ENCODE results near the gene LRRFIP1. TPM values are rescaled to one million over a fixed set of nuclear protein-coding genes. Genes with fewer than 3 reads are reported as not detected.

LRRFIP1 gene
- total and polyA plus RNA-seq, 4 experiments from 2014 or later = 88.0 to 198 (median 117) TPM

DNA sequence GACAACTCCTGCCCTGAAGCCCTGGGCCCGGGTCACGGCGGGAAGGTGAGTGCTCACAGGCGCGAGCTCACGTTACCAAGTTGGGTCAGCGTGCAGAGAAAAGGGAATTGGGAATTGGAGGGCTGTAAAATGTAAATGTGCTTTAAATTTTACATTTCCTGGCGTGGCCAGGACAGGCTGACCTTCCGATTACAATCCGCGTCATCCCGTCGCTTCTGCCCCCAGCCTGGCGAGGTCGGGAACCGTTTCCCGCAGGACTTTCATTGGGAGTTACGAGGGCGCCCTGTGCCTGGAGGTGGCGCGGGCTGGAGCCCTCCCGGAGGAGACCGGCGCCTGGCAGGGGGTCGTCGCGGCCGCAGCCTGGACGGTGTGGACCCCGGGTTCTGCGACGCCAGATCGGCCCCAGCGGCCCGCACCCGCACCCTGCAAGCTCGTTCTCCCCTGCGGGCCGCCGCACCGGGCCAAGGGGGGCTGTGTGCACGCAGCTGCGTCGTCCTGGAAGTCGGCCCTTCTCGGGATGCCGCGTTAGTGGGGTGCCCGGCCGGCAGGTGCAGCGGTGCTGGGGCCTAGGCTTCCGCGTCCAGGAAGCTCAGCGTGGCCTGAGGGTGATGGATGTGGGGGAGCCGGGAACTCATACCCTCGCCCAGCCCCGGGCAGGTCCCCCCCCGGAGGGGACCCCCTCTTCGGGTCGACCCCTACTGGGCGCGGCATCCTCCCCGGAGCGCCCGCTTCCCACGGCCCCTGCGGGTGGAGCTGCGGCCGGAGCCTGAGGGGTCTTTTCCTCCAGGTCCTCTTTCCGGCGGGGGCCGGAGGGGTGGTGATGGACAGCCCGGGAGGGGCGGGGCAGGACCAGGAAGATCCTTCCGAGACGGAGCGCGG is 63.9 kb downstream of the LRRFIP1 start:
- H3K27ac Mint-ChIP-seq = peak overlapping the region; percentile 99 to 100 (median 100)
- H3K4me1 Mint-ChIP-seq = peaks cover 55 to 81% (median 69%) of the 10 kb centered on the region in 4 donors
- peak overlapping the region; percentile 83 to 91 (median 88) for H3K4me3 Mint-ChIP-seq
- Histone ChIP-seq H3K36me3 (ENCODE audit: insufficient read depth, low read length) (no peaks in the 10 kb centered on the region), H3K4me3 (ENCODE audit: low read length in 2 of 2) (peak overlapping the region; percentile 9 to 87), H3K4me1 (ENCODE audit: insufficient read depth, low read length) (peaks cover 76% of the 10 kb centered on the region), H3K27me3 (ENCODE audit: insufficient read depth, low read length) (no peaks in the 10 kb centered on the region), H3K9me3 (ENCODE audit: control insufficient read depth in 1 of 2, low read length in 2 of 2) (no peaks in the 10 kb centered on the region), H3K27ac (ENCODE audit: low read depth, low read length) (peak overlapping the region; percentile 90)
- ChIA-PET POLR2A (ENCODE audit: partially characterized antibody) (interaction anchor here (0.7 to 13.6 kb wide), 7 partner anchors 10 to 86 kb away, joined by 3 to 607 read pairs (median 4); no protein-coding TSS in a partner anchor), CTCF (ENCODE audit: partially characterized antibody) (interaction anchor here (15.6 to 15.7 kb wide), 2 partner anchors 17 to 53 kb away, joined by 154 to 376 read pairs; no protein-coding TSS in a partner anchor)
- intact Hi-C loops (cut with micrococcal nuclease) = loop anchor here (5.0 kb wide), 3 partner anchors 276 to 596 kb away; partner anchors contain the start of genes PER2, SCLY and UBE2F
- no peak for DNase-seq
- peaks cover 0 to 2% (median 0%) of the 10 kb centered on the region in 8 donors for H3K9me3 Mint-ChIP-seq
- H3K36me3 Mint-ChIP-seq = peaks cover 0 to 13% of the 10 kb centered on the region in 2 donors
- H3K27me3 Mint-ChIP-seq = no peaks in the 10 kb centered on the region

- intact Hi-C loops (cut with micrococcal nuclease) = loop anchor here (1.0 to 5.0 kb wide), 5 partner anchors 8 to 595 kb away; partner anchors contain the start of genes PER2, SCLY and UBE2F
- no peaks in the 10 kb centered on the region for H3K36me3 ChIP-seq (ENCODE audit: insufficient read depth, low read length)
- Mint-ChIP-seq H3K27me3 (no peaks in the 10 kb centered on the region), H3K27ac (peak overlapping the region; percentile 93 to 99 (median 97)), H3K4me3 (peak overlapping the region; percentile 90 to 97 (median 93)), H3K4me1 (peaks cover 55 to 82% (median 69%) of the 10 kb centered on the region in 4 donors), H3K9me3 (peaks cover 0 to 2% (median 0%) of the 10 kb centered on the region in 8 donors), H3K36me3 (peaks cover 0 to 13% of the 10 kb centered on the region in 2 donors)
- POLR2A ChIA-PET (ENCODE audit: partially characterized antibody) = interaction anchor here (0.7 to 13.6 kb wide), 19 partner anchors 9 to 511 kb away, joined by 3 to 607 read pairs (median 5); partner anchors contain the start of genes ILKAP and SCLY
- H3K27me3 ChIP-seq (ENCODE audit: insufficient read depth, low read length) = no peaks in the 10 kb centered on the region
- CTCF ChIA-PET (ENCODE audit: partially characterized antibody) = interaction anchor here (1.9 to 15.7 kb wide), 3 partner anchors 18 to 52 kb away, joined by 4 to 376 read pairs (median 154); no protein-coding TSS in a partner anchor
- DNase-seq = peak; percentile 91 to 94 (median 93)
- peak overlapping the region; percentile 96 for H3K27ac ChIP-seq (ENCODE audit: low read depth, low read length)
- H3K4me1 ChIP-seq (ENCODE audit: insufficient read depth, low read length) = peaks cover 76% of the 10 kb centered on the region
- H3K9me3 ChIP-seq (ENCODE audit: control insufficient read depth in 1 of 2, low read length in 2 of 2) = no peaks in the 10 kb centered on the region
- H3K4me3 ChIP-seq (ENCODE audit: low read length in 2 of 2) = peak overlapping the region; percentile 79 to 89
Observed at GRCh38 chr2:237691908-237692600, 64.7 kb downstream of the LRRFIP1 start.

DNA sequence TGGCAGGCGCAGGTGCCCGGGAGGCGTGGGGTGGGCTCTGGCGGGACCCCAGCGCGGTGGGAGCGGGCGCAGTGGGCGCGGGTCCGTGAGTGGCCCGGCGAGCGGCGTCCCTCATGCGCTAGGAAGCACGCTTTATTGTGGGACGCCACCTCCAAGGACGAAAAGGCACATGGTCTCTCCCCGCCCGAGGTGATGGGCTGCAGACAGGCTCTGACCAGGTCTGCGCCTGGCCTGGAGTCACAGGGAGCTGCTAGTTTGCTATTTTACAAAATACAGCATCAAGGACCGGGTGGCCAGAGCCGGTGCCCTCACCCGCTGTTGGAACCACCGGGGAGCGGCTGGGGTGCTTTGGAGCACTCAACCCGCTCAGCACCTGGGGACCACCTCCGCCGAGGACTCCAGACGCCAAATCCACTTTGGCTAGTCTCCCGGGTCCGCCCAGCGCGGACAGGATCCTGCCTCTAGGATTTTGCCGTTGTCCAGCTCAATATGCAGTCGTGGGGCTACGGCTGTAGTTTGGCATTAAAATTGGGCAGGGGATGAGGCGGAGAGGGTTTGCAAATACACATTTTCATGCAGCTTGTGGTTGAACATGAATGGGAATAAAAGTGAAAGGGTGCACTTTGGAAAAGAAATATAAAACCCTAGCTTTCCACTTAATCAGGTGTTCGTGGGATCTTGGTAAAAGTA is 65.4 kb downstream of the LRRFIP1 start:
- peak overlapping the region; percentile 96 for H3K27ac ChIP-seq (ENCODE audit: low read depth, low read length)
- H3K27me3 Mint-ChIP-seq = no peaks in the 10 kb centered on the region
- no peaks in the 10 kb centered on the region for H3K9me3 ChIP-seq (ENCODE audit: control insufficient read depth in 1 of 2, low read length in 2 of 2)
- peaks cover 0 to 2% (median 0%) of the 10 kb centered on the region in 8 donors for H3K9me3 Mint-ChIP-seq
- H3K36me3 ChIP-seq (ENCODE audit: insufficient read depth, low read length) = no peaks in the 10 kb centered on the region
- H3K4me3 Mint-ChIP-seq = peak overlapping the region; percentile 90 to 97 (median 93)
- peaks cover 76% of the 10 kb centered on the region for H3K4me1 ChIP-seq (ENCODE audit: insufficient read depth, low read length)
- DNase-seq = peak in 4 of 5 donors; percentile 22 to 45 (median 42)
- no peaks in the 10 kb centered on the region for H3K27me3 ChIP-seq (ENCODE audit: insufficient read depth, low read length)
- peaks cover 59 to 82% (median 70%) of the 10 kb centered on the region in 4 donors for H3K4me1 Mint-ChIP-seq
- H3K36me3 Mint-ChIP-seq = peaks cover 0 to 13% of the 10 kb centered on the region in 2 donors
- peak overlapping the region; percentile 93 to 97 (median 96) for H3K27ac Mint-ChIP-seq
- POLR2A ChIA-PET (ENCODE audit: partially characterized antibody) = interaction anchor here (0.7 to 13.6 kb wide), 17 partner anchors 9 to 510 kb away, joined by 3 to 607 read pairs (median 5); partner anchors contain the start of genes ILKAP and SCLY
- peak overlapping the region; percentile 79 to 89 for H3K4me3 ChIP-seq (ENCODE audit: low read length in 2 of 2)
- CTCF ChIA-PET (ENCODE audit: partially characterized antibody) = interaction anchor here (0.8 to 15.7 kb wide), 5 partner anchors 10 to 52 kb away, joined by 3 to 376 read pairs (median 5); no protein-coding TSS in a partner anchor
- intact Hi-C loops (cut with micrococcal nuclease) = loop anchor here (1.0 to 5.0 kb wide), 5 partner anchors 8 to 595 kb away; partner anchors contain the start of genes PER2, SCLY and UBE2F

DNA sequence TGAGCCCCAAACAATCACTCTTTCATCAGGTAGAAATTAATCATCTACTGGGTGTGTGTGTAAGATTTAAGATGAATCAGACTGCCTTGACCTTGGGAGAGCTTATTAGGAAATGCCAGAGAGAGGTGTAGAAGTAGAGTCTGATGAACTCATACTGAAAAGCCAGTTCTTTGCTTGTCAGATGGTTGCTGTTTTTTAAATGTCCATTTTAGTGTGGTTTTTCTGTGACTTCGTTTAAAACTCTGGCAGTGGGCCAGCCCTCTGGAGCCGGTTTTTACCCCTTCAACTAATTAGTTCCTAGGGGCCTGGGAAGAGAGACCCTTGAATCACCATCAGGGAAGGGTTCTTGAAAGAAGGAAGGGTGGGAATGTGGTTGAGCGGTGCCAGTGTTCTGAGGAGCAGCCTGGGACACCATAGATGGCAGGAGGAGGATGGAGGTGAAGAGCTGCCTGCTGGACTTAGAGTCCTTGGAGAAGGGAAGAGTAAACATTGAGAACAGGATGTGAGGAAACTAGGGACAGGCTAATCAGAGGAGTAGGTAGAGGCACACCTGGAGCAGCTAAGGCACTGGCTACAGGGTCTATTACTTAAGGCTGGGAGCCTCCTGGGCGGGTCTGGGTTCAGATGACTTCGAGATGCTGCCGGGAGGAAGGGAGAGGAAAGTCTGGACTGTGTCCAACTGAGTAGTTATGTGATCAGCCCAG is 66.1 kb downstream of the LRRFIP1 start:
- peaks cover 0 to 12% of the 10 kb centered on the region in 2 donors for H3K36me3 Mint-ChIP-seq
- Histone ChIP-seq H3K27ac (ENCODE audit: low read depth, low read length) (peak overlapping the region; percentile 96), H3K4me3 (ENCODE audit: low read length in 2 of 2) (peak overlapping the region; percentile 79 to 89), H3K9me3 (ENCODE audit: control insufficient read depth in 1 of 2, low read length in 2 of 2) (no peaks in the 10 kb centered on the region), H3K36me3 (ENCODE audit: insufficient read depth, low read length) (no peaks in the 10 kb centered on the region), H3K4me1 (ENCODE audit: insufficient read depth, low read length) (peaks cover 76% of the 10 kb centered on the region), H3K27me3 (ENCODE audit: insufficient read depth, low read length) (no peaks in the 10 kb centered on the region)
- POLR2A ChIA-PET (ENCODE audit: partially characterized antibody) = interaction anchor here (0.9 to 13.6 kb wide), 18 partner anchors 10 to 509 kb away, joined by 3 to 607 read pairs (median 5); partner anchors contain the start of genes ILKAP and SCLY
- DNase-seq = peak; percentile 30 to 59 (median 35)
- CTCF ChIA-PET (ENCODE audit: partially characterized antibody) = interaction anchor here (0.8 to 15.7 kb wide), 9 partner anchors 10 to 218 kb away, joined by 3 to 376 read pairs (median 3); no protein-coding TSS in a partner anchor
- intact Hi-C loops (cut with micrococcal nuclease) = loop anchor here (5.0 kb wide), 3 partner anchors 274 to 594 kb away; partner anchors contain the start of genes PER2, SCLY and UBE2F
- peak overlapping the region; percentile 93 to 97 (median 96) for H3K27ac Mint-ChIP-seq
- H3K9me3 Mint-ChIP-seq = peaks cover 0 to 2% (median 0%) of the 10 kb centered on the region in 8 donors
- peaks cover 57 to 82% (median 71%) of the 10 kb centered on the region in 4 donors for H3K4me1 Mint-ChIP-seq
- H3K4me3 Mint-ChIP-seq = peak overlapping the region; percentile 90 to 97 (median 93)
- H3K27me3 Mint-ChIP-seq = no peaks in the 10 kb centered on the region

DNA sequence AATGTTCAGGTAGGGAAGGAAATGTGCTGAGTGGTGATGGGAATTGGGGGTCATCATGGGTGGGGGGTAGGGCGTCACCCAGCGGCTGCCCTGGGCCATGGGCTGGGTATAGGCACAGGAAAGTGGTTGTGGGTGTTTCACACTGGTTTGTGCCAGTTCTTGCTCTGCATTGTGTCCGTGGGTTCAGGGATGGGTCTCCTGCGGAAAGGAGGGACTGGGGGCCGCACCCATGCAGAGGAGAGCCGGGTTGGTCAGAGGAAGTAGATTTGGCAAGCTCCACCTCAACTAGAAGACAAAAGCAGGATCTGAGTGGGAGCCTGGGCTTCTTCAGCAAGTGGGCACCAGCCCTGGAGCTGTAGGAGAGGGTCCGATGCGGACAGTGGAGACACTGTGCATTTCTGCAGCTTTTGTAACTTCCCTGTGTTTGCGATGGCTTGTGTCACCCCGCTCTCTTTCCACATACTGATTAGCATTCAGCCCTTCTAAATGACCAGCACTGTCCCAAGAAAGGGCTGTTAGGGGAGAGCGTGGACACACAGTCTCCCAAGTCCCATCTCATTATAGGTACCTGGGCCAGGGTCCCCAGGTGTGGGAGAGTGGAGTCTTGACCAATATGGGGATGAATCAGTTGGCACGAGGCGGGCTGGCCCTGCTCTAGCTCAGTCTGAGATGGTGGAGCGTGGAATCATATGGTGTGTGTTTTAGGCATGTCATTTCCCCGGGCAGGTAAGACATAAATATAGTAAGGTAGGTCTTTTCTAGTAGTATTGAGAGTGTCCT is 67.2 kb downstream of the LRRFIP1 start:
- H3K9me3 Mint-ChIP-seq = peaks cover 0 to 2% (median 0%) of the 10 kb centered on the region in 8 donors
- H3K36me3 Mint-ChIP-seq = peaks cover 0 to 14% of the 10 kb centered on the region in 2 donors
- peak overlapping the region; percentile 93 to 97 (median 96) for H3K27ac Mint-ChIP-seq
- Histone ChIP-seq H3K36me3 (ENCODE audit: insufficient read depth, low read length) (no peaks in the 10 kb centered on the region), H3K27ac (ENCODE audit: low read depth, low read length) (peak overlapping the region; percentile 96), H3K9me3 (ENCODE audit: control insufficient read depth in 1 of 2, low read length in 2 of 2) (no peaks in the 10 kb centered on the region), H3K27me3 (ENCODE audit: insufficient read depth, low read length) (no peaks in the 10 kb centered on the region), H3K4me3 (ENCODE audit: low read length in 2 of 2) (peak overlapping the region; percentile 79 to 89), H3K4me1 (ENCODE audit: insufficient read depth, low read length) (peaks cover 76% of the 10 kb centered on the region)
- ChIA-PET CTCF (ENCODE audit: partially characterized antibody) (interaction anchor here (0.6 to 15.7 kb wide), 10 partner anchors 12 to 219 kb away, joined by 3 to 376 read pairs (median 3); no protein-coding TSS in a partner anchor), POLR2A (ENCODE audit: partially characterized antibody) (interaction anchor here (0.9 to 13.6 kb wide), 11 partner anchors 9 to 90 kb away, joined by 3 to 607 read pairs (median 9); no protein-coding TSS in a partner anchor)
- H3K4me3 Mint-ChIP-seq = peak overlapping the region; percentile 90 to 97 (median 93)
- intact Hi-C loops (cut with micrococcal nuclease) = loop anchor here (1.0 to 5.0 kb wide), 5 partner anchors 38 to 593 kb away; partner anchors contain the start of genes PER2, SCLY and UBE2F
- no peaks in the 10 kb centered on the region for H3K27me3 Mint-ChIP-seq
- peaks cover 53 to 82% (median 70%) of the 10 kb centered on the region in 4 donors for H3K4me1 Mint-ChIP-seq
- peak in 4 of 5 donors; percentile 20 to 54 (median 26) for DNase-seq

Data from CD4-positive, alpha-beta memory T cell (primary cell).